ENCODE results near the gene TRIM9.

Gene TRIM9

DNA sequence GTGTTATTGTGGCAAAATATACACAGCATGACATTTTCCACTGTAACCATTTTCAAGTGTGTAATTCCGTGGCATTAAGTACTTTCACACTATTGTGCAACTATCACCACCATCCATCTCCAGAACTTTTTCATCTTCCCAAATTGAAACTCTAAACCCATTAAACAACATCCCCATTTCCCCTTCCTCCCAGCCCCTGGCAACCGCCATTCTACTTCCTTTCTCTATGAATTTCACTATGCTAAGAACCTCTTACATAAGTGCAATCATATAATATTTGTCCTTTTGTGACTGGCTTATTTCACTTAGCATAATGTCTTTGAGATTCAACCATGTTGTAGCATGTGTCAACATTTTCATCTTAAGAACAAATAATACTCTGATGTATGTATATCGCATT, 82.8 kb downstream of the TRIM9 start:
- TF ChIP-seq, protein P1, sequence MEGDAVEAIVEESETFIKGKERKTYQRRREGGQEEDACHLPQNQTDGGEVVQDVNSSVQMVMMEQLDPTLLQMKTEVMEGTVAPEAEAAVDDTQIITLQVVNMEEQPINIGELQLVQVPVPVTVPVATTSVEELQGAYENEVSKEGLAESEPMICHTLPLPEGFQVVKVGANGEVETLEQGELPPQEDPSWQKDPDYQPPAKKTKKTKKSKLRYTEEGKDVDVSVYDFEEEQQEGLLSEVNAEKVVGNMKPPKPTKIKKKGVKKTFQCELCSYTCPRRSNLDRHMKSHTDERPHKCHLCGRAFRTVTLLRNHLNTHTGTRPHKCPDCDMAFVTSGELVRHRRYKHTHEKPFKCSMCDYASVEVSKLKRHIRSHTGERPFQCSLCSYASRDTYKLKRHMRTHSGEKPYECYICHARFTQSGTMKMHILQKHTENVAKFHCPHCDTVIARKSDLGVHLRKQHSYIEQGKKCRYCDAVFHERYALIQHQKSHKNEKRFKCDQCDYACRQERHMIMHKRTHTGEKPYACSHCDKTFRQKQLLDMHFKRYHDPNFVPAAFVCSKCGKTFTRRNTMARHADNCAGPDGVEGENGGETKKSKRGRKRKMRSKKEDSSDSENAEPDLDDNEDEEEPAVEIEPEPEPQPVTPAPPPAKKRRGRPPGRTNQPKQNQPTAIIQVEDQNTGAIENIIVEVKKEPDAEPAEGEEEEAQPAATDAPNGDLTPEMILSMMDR (IDR thresholded peaks at IDR 0.05; ENCODE audit: extremely low read depth, missing control alignments) = no peak

DNA sequence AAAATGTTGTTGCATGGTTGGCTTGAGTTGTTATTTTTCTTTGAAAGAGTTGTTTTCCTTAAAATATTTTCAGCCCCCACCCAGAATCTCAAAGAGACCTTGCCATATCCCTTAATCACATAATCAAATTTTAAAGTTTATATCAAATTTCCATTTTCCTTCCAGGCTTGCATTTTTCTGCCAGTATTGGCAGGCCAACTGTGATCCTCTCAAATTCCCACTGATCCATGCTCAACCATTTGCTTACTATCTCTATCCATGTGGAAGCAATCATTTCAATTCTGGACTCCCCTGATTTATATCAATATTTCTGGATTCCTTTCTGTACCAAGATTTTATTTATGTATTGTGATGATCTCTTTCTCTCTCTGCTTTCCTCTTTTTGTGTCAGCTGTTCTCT, 86.5 kb downstream of the TRIM9 start:
- TF ChIP-seq, protein P1 (IDR thresholded peaks at IDR 0.05; ENCODE audit: extremely low read depth, missing control alignments) = no peak
- DNase-seq (ENCODE audit: low spot score) = no peak

More for the DNA sequence above, 82.8 kb downstream of the TRIM9 start:
- no peak for DNase-seq (ENCODE audit: low spot score)

DNA sequence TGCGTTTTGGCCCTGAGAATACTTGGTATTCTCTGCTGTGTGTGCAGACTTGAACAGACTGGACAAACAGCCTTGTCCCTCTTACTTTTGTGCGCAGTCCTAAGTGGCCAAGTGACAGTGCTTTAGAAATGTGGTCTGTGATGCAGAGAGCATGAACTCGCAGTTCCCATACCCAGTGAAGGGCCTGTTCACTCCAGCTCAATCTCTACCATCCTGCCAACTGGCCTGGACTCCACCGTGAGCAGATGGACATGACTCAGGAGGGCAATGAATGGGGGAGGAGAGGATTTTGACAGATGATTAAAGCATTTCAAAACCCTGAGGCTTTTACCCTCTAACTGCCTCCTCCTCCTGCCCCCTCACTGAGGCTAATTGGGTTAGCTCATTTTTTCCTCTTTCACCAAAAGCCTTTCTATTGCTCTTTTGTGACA, 88.1 kb downstream of the TRIM9 start:
- no peak for DNase-seq (ENCODE audit: low spot score)
- TF ChIP-seq, protein P1 (IDR thresholded peaks at IDR 0.05; ENCODE audit: extremely low read depth, missing control alignments) = no peak

GRCh38 chr14:51006324-51006723, 88.6 kb downstream of the TRIM9 start:
- DNase-seq (ENCODE audit: low spot score) = no peak
- TF ChIP-seq, protein P1 (IDR thresholded peaks at IDR 0.05; ENCODE audit: extremely low read depth, missing control alignments) = no peak

GRCh38 chr14:51004801-51005526, 89.9 kb downstream of the TRIM9 start:
- no peak for DNase-seq (ENCODE audit: low spot score)
- TF ChIP-seq, protein P1 (IDR thresholded peaks at IDR 0.05; ENCODE audit: extremely low read depth, missing control alignments) = no peak

GRCh38 chr14:51004352-51004800, 90.5 kb downstream of the TRIM9 start:
- DNase-seq (ENCODE audit: low spot score) = no peak
- TF ChIP-seq, protein P1 (IDR thresholded peaks at IDR 0.05; ENCODE audit: extremely low read depth, missing control alignments) = no peak

DNA sequence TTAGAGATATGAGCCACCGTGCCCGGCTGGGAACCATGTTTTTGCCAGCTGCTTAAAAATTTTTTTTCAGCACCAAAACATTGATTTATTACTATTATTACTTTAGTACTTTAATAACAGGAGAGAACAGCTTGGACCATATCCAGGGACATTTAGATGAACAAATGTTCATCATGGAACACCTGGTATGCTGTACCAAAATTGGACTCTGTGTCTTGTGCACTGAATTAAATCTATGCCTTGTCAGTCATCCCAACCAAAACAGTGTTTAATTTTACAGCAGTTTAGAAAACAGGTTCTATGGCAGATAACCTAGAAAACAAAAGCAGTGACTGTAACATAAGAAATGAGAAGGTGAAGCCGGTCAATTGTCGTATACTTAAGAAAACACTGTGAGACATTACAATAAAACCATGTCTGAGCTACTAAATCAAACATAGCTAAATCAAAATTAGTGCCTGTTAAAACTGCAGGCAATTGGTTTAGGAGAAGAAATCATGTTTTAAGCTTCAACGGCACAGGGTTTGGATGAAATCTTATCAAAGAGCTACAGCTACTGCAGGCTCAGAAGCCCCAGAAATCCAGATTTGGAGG, 92.4 kb downstream of the TRIM9 start:
- DNase-seq (ENCODE audit: low spot score) = no peak
- TF ChIP-seq, protein P1 (IDR thresholded peaks at IDR 0.05; ENCODE audit: extremely low read depth, missing control alignments) = no peak

Measured in GM20000 (cell line).